Hepatocyte (in vitro differentiated cells): ENCODE measurements around the gene IKZF3.

Source experiments
- EZH2 ChIP-seq: fragments of 200-600 bp; sonication (generic); IDR thresholded peaks from 2 replicates; pipeline ENCODE4 v1.6.1; 2016; ENCODE audit warnings: antibody characterized with exemption, mild to moderate bottlenecking, borderline replicate concordance
- TF ChIP-seq, protein P1 (sequence below): fragments of 200-600 bp; sonication (generic); IDR thresholded peaks from 2 replicates; pipeline ENCODE4 v1.5.1; 2016; ENCODE audit warnings: antibody characterized with exemption, mild to moderate bottlenecking; ENCODE audit not compliant: poor library complexity

DNA sequence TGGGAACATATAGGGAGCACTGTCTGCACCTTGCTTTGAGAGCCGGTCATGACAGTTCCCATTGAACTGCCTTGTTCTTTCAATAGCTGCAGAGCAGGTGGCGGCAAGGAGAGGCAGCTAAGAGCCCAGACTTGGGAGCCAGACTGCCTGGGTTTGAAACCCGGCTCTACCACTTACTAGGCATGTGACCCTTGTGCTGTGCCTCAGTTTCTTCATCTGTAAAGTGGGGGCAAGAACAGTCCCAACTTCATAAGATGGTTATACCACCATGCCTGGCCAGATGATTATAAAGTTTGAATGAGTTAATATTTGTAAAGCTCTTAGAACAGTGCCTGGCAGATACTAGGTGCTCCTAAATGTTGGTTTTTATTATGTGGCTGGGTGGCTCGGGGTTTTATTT is 149.9 kb downstream of the IKZF3 start:
- TF ChIP-seq, protein P1, sequence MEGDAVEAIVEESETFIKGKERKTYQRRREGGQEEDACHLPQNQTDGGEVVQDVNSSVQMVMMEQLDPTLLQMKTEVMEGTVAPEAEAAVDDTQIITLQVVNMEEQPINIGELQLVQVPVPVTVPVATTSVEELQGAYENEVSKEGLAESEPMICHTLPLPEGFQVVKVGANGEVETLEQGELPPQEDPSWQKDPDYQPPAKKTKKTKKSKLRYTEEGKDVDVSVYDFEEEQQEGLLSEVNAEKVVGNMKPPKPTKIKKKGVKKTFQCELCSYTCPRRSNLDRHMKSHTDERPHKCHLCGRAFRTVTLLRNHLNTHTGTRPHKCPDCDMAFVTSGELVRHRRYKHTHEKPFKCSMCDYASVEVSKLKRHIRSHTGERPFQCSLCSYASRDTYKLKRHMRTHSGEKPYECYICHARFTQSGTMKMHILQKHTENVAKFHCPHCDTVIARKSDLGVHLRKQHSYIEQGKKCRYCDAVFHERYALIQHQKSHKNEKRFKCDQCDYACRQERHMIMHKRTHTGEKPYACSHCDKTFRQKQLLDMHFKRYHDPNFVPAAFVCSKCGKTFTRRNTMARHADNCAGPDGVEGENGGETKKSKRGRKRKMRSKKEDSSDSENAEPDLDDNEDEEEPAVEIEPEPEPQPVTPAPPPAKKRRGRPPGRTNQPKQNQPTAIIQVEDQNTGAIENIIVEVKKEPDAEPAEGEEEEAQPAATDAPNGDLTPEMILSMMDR = no peak
- TF ChIP-seq EZH2 = no peak
